Measurements from ENCODE around the gene SPOCK1.

SPOCK1 gene

DNA sequence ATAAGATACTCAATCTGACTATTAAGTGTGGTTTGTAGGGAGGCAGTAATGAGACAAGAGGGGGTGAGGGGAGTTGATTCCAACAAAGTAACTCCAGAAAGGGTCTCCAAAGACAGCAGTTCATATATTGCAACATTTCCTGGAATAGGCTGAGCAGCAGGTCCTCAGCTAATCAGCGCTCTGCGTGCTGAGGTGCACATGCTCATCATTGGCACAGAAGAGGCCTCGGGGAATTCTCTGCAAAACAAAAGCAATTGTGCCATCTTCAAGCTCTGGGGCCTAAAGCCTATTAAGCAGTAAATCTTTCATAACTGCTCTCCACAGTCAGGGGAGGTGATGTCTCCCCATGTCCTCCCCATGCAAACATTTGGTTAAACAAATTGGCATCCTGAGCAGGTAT, 357.3 kb downstream of the SPOCK1 start:
- DNase-seq: no peak

- no peak for DNase-seq
Observed at GRCh38 chr5:137136991-137137632, 362.0 kb downstream of the SPOCK1 start.

- DNase-seq: no peak
Observed at GRCh38 chr5:137134920-137135532, 364.1 kb downstream of the SPOCK1 start.

GRCh38 chr5:137129886-137130680, 369.0 kb downstream of the SPOCK1 start:
- no peak for DNase-seq

GRCh38 chr5:137128012-137128411, 371.1 kb downstream of the SPOCK1 start:
- no peak for DNase-seq

- DNase-seq: no peak
Observed at GRCh38 chr5:137126829-137127228, 372.3 kb downstream of the SPOCK1 start.

DNA sequence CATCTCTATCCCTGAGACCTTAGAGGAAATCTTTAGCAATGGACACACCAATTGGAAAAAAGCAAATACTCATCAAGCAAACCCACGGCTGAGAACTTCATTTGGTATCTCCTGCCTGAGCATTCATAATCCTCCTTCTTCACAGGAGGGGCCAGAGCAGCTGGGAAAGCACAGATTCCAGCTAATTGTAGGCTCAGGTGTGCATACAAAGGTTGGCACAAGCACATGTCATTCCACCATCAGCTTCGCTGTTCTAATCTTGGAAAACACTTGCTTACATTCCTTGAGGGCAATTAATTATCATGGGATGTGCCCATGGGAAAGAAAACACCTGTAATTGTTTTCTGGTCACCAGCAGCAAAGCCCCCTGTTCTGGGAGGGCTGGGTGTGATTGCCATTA, 376.6 kb downstream of the SPOCK1 start:
- no peak for DNase-seq

GRCh38 chr5:137122075-137122474, 377.1 kb downstream of the SPOCK1 start:
- no peak for DNase-seq

DNA sequence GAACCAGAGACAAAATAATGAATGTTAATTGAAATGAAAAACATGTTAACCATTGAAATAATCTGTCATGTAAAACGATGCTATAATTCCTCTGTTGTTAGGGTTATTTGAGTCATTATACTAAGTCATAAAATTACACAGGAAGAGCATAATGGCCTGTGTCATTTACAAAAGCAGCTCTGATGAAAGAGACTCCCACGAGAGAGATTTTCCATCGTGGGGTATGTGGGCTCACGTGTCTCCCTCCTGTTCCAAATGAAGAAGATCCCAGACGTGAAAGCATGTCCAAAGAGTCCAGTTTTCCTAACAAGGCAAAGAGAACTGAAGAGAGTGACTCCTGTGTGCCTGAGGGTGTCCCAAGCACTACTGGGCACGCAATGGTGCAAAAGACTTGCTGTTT, 379.8 kb downstream of the SPOCK1 start:
- no peak for DNase-seq

DNA sequence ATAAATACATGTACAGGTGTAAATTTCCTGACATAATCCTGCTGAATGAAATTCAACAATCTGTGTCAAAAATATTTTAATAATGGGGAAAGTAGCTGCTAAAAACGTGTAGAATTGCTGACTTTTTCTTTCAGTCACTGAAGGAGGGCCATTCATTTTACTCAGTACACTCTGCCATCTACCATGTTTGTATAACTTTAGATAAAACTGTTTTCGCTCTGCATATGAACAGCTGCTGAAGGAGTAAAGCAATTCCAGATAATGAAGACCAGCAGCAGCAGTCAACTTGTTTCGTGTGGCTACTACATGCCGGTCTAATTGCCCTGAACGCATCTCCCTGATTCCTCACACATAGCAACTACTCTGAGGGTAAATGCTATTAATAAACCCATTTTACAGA, 380.5 kb downstream of the SPOCK1 start:
- no peak for DNase-seq

DNA sequence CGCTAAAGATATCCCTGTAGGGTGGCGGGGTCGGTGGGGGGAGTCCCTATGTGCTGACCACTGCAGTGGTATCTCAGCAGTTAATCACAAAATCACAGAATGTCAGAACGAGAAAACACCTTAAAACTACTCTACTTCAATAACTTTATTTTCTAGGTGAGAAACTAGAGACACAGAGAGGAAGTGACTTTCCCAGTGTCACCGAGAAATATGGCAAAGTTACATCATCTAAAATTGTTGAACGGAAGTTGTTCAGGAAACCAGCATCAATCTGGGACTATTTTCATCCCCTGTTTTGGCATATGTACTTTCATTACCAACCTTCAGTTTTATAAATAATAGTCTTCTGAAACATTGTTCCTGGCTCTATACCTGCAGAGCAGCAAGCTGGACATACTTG, 384.0 kb downstream of the SPOCK1 start:
- no peak for DNase-seq

GRCh38 chr5:137114529-137114928, 384.6 kb downstream of the SPOCK1 start:
- DNase-seq: no peak

- no peak for DNase-seq
Observed at GRCh38 chr5:137113939-137114338, 385.2 kb downstream of the SPOCK1 start.

- DNase-seq: no peak
Observed at GRCh38 chr5:137113161-137113560, 386.0 kb downstream of the SPOCK1 start.

- DNase-seq: no peak
Observed at GRCh38 chr5:137105351-137106035, 393.6 kb downstream of the SPOCK1 start.

- no peak for DNase-seq
Observed at GRCh38 chr5:137101544-137101943, 397.6 kb downstream of the SPOCK1 start.

DNA sequence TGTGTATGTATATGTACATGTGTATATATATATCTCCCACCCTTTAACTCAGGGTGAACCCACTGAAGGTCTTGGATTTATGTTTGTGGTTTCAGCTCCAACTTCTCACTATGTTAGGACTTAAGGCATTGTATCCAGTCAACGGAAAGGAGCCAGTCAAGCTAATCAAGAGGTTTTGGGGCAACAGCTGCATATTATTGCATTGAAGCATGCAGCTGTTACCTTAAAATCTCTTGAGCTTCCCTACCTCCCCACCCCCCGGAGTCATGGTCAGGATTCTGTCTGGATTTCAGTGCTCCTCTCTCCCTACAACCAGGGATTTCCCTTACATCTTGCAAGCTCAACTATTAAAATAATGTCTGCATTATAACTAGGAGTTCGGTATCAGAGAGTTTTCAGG, 399.5 kb downstream of the SPOCK1 start:
- DNase-seq: no peak

- no peak for DNase-seq
Observed at GRCh38 chr5:137098663-137099062, 400.5 kb downstream of the SPOCK1 start.

DNA sequence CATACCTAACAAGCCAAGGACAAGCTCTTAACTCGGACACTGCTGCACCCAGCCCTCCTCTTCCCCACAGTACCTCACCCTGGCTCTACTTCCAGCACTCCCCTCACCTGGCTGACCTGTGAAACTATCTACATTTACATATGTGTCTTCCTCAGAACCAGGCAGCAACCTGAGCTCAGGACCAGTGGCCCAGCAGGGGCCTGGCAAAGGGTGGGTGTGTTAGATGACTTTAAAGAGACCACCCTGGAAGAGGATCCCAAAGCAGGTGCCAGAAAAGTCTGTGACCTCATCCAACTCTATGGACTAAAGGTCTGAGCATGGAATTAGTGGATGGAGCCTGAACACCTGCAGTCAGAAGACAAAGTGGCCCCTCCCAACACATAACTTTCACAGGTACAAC, 400.9 kb downstream of the SPOCK1 start:
- DNase-seq: no peak

DNA sequence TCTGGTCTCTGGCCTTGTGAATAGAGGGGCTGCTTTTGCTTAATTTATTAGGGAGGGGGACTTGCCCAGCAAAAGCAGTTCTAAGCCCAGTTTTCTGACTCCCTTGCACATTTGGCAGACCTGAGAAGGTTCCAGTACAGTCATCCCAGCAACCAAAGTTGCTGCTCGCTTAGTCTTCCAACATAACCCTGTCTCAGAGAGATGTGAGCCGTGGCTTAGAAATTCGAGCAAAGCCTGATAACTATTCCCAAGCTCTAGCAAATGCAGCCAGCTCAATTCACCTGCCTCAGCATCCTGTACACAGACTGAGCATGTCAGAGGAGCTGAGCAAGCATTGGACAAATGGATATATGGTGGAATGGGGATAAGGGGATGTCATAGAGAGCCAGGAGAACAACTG, 401.9 kb downstream of the SPOCK1 start:
- DNase-seq: no peak

GRCh38 chr5:137096149-137097103, 402.7 kb downstream of the SPOCK1 start:
- no peak for DNase-seq

- no peak for DNase-seq
Observed at GRCh38 chr5:137095597-137095996, 403.5 kb downstream of the SPOCK1 start.

Measured in stimulated activated CD4-positive, alpha-beta T cell treated with anti-CD3 and anti-CD28 coated beads, Interleukin-15, amount 100 ng/mL, for 24 hours (primary cell).